Measurements from ENCODE around the gene NGFR.

NGFR gene

GRCh38 chr17:49504369-49504768, 9.3 kb downstream of the NGFR start:
- no peak for ATAC-seq (ENCODE audit: low read depth)
- DNase-seq (ENCODE audit: low spot score) = no peak
- TF ChIP-seq CTCF (IDR thresholded peaks at IDR 0.05; ENCODE audit: poor library complexity, severe bottlenecking) = no peak
- no peak overlapping the region for H3K27ac ChIP-seq (ENCODE audit: poor library complexity, severe bottlenecking)
- no peaks in the 10 kb centered on the region for H3K9me3 ChIP-seq (ENCODE audit: severe bottlenecking)
- no peak overlapping the region for H3K4me3 ChIP-seq (ENCODE audit: severe bottlenecking)
- H3K27me3 ChIP-seq (ENCODE audit: insufficient read depth, poor library complexity, severe bottlenecking) = no peaks in the 10 kb centered on the region
- H3K36me3 ChIP-seq (ENCODE audit: low read depth) = no peaks in the 10 kb centered on the region
- peaks cover 33% of the 10 kb centered on the region for H3K4me1 ChIP-seq (ENCODE audit: insufficient read depth, poor library complexity, severe bottlenecking)

DNA sequence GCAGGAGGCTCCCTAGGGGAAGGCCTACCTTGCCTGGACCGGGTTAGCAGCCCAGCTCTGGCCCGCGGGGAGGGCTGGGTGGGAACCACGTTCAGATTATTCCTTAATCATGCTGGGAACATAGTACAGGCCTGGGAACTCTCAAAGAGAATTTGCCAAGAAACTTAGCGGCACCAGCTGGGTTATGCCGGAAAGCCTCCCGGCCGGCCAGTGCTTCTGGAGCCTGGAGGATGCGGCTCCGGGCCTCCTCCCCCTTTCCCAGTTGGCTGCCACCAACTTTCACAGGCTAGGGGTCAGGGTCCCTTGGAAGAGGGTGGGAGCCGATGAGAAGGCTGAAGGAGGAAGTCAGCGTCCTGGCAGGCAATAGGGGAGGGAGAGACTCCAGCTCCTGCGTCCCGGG, 10.8 kb downstream of the NGFR start:
- Histone ChIP-seq H3K4me1 (ENCODE audit: insufficient read depth, poor library complexity, severe bottlenecking) (peaks cover 41% of the 10 kb centered on the region), H3K27me3 (ENCODE audit: insufficient read depth, poor library complexity, severe bottlenecking) (no peaks in the 10 kb centered on the region), H3K36me3 (ENCODE audit: low read depth) (no peaks in the 10 kb centered on the region), H3K9me3 (ENCODE audit: severe bottlenecking) (no peaks in the 10 kb centered on the region), H3K4me3 (ENCODE audit: severe bottlenecking) (no peak overlapping the region), H3K27ac (ENCODE audit: poor library complexity, severe bottlenecking) (no peak overlapping the region)
- no peak for ATAC-seq (ENCODE audit: low read depth)
- DNase-seq (ENCODE audit: low spot score) = no peak
- TF ChIP-seq CTCF (IDR thresholded peaks at IDR 0.05; ENCODE audit: poor library complexity, severe bottlenecking) = no peak

- no peak for TF ChIP-seq CTCF (IDR thresholded peaks at IDR 0.05; ENCODE audit: poor library complexity, severe bottlenecking)
- no peaks in the 10 kb centered on the region for H3K9me3 ChIP-seq (ENCODE audit: severe bottlenecking)
- no peak overlapping the region for H3K4me3 ChIP-seq (ENCODE audit: severe bottlenecking)
- H3K27me3 ChIP-seq (ENCODE audit: insufficient read depth, poor library complexity, severe bottlenecking) = no peaks in the 10 kb centered on the region
- H3K4me1 ChIP-seq (ENCODE audit: insufficient read depth, poor library complexity, severe bottlenecking) = peaks cover 37% of the 10 kb centered on the region
- ATAC-seq (ENCODE audit: low read depth) (no peak), DNase-seq (ENCODE audit: low spot score) (no peak)
- H3K36me3 ChIP-seq (ENCODE audit: low read depth) = no peaks in the 10 kb centered on the region
- H3K27ac ChIP-seq (ENCODE audit: poor library complexity, severe bottlenecking) = no peak overlapping the region
These were observed 11.2 kb downstream of the NGFR start for GRCh38 chr17:49506282-49506681.

- H3K36me3 ChIP-seq (ENCODE audit: low read depth) = no peaks in the 10 kb centered on the region
- ATAC-seq (ENCODE audit: low read depth) = peak; percentile 77
- no peak overlapping the region for H3K4me3 ChIP-seq (ENCODE audit: severe bottlenecking)
These were observed 13.2 kb downstream of the NGFR start for GRCh38 chr17:49508061-49508865.

More at GRCh38 chr17:49508061-49508865, 13.2 kb downstream of the NGFR start:
- Histone ChIP-seq H3K27ac (ENCODE audit: poor library complexity, severe bottlenecking) (peak overlapping the region; percentile 89), H3K27me3 (ENCODE audit: insufficient read depth, poor library complexity, severe bottlenecking) (no peaks in the 10 kb centered on the region), H3K9me3 (ENCODE audit: severe bottlenecking) (no peaks in the 10 kb centered on the region), H3K4me1 (ENCODE audit: insufficient read depth, poor library complexity, severe bottlenecking) (peaks cover 27% of the 10 kb centered on the region)
- no peak for TF ChIP-seq CTCF (IDR thresholded peaks at IDR 0.05; ENCODE audit: poor library complexity, severe bottlenecking)
- DNase-seq (ENCODE audit: low spot score) = peak; percentile 99
